ENCODE data around the gene GLP2R. TPM values are rescaled to one million over a fixed set of nuclear protein-coding genes. Genes with fewer than 3 reads are reported as not detected.

Gene GLP2R
- total and polyA plus RNA-seq, 2 of the 13 experiments (the other 11 are each of a cell fraction or from before 2014, with no cell fraction given), result 0.65 to 1.4 TPM

- no peaks in the 10 kb centered on the region for H3K4me1 ChIP-seq (ENCODE audit: insufficient read depth, low read length)
- ChIA-PET CTCF (ENCODE audit: low intra/inter-chr PET ratio, low total read pairs) (no interaction called here), POLR2A (no interaction called here)
- H4K20me1 ChIP-seq (ENCODE audit: insufficient read depth, low read length), result no peaks in the 10 kb centered on the region
- no peaks in the 10 kb centered on the region for H3K36me3 ChIP-seq (replicated peaks in 1 of 2; ENCODE audit: control insufficient read depth in 1 of 2, insufficient read depth in 2 of 2, low read length in 2 of 2)
- intact Hi-C loops (cut with micrococcal nuclease; ENCODE audit: unreplicated experiment) (no loop called here), in situ Hi-C loops (cut with HindIII; ENCODE audit: extremely low pct_ligation_motif_present, low pct_unique_long_range_greater_than_20kb) (no loop called here)
- no peaks in the 10 kb centered on the region for H3K9me3 ChIP-seq (ENCODE audit: low read length)
- DNase-seq (ENCODE audit: low spot score) (no peak), ATAC-seq (no peak), FAIRE-seq (no peak)
- H2AFZ ChIP-seq (ENCODE audit: low read length), result no peak overlapping the region
- peaks cover 3 to 49% of the 10 kb centered on the region in 2 experiments; a peak in 4 of 5 replicates for H3K27me3 ChIP-seq (ENCODE audit: control insufficient read depth in 1 of 2, insufficient read depth in 2 of 2, low read length in 2 of 2)
- H3K79me2 ChIP-seq (ENCODE audit: insufficient read depth, low read length), result no peaks in the 10 kb centered on the region
- no peak overlapping the region for H3K4me3 ChIP-seq (replicated peaks in 1 of 3; ENCODE audit: insufficient read depth in 1 of 3, low read depth in 2 of 3, low read length in 3 of 3)
- H3K27ac ChIP-seq (ENCODE audit: extremely low read length, insufficient read depth, low read length), result no peak overlapping the region
- no peak overlapping the region for H3K9ac ChIP-seq (ENCODE audit: insufficient read depth, low read depth, low read length)
- H3K4me2 ChIP-seq (ENCODE audit: low read depth, low read length), result no peak overlapping the region
- TF ChIP-seq ZNF557 (CRISPR knock-in tag; IDR thresholded peaks at IDR 0.05) (no peak), PBX2 (CRISPR knock-in tag; IDR thresholded peaks at IDR 0.05) (no peak), ZNF343 (CRISPR knock-in tag; IDR thresholded peaks at IDR 0.05) (no peak), KDM6A (CRISPR knock-in tag; IDR thresholded peaks at IDR 0.05; ENCODE audit: low read depth) (no peak), SP5 (CRISPR knock-in tag; IDR thresholded peaks at IDR 0.05; ENCODE audit: borderline replicate concordance, low read depth) (no peak)
- BruUV-seq (replicated peaks), result no TSS peak
- WGBS (ENCODE audit: low lambda C conversion rate), result 15% methylated on average over 3 of the region's 5 CpGs
Measured at GRCh38 chr17:9913476-9913875, 87.8 kb downstream of the GLP2R start.

GRCh38 chr17:9916108-9916507 lies 90.4 kb downstream of the GLP2R start:
- 9% methylated on average over 1 of the region's 8 CpGs for WGBS (ENCODE audit: low lambda C conversion rate)
- ATAC-seq (no peak), DNase-seq (ENCODE audit: low spot score) (no peak), FAIRE-seq (no peak)
- no peak overlapping the region for H3K4me3 ChIP-seq (replicated peaks in 1 of 3; ENCODE audit: insufficient read depth in 1 of 3, low read depth in 2 of 3, low read length in 3 of 3)
- H3K36me3 ChIP-seq (replicated peaks in 1 of 2; ENCODE audit: control insufficient read depth in 1 of 2, insufficient read depth in 2 of 2, low read length in 2 of 2), result no peaks in the 10 kb centered on the region
- intact Hi-C loops (cut with micrococcal nuclease; ENCODE audit: unreplicated experiment) (no loop called here), in situ Hi-C loops (cut with HindIII; ENCODE audit: extremely low pct_ligation_motif_present, low pct_unique_long_range_greater_than_20kb) (no loop called here)
- no peaks in the 10 kb centered on the region for H4K20me1 ChIP-seq (ENCODE audit: insufficient read depth, low read length)
- no peak overlapping the region for H3K4me2 ChIP-seq (ENCODE audit: low read depth, low read length)
- H3K9ac ChIP-seq (ENCODE audit: insufficient read depth, low read depth, low read length), result no peak overlapping the region
- TF ChIP-seq ZBTB39 (CRISPR knock-in tag; IDR thresholded peaks at IDR 0.05), result no peak
- no peak for TF ChIP-seq HDAC6 (IDR thresholded peaks at IDR 0.05; ENCODE audit: low read depth, low read length)
- TF ChIP-seq ZNF512B (CRISPR knock-in tag; IDR thresholded peaks at IDR 0.05; ENCODE audit: borderline replicate concordance), result no peak
- no peak for TF ChIP-seq ZNF510 (CRISPR knock-in tag; IDR thresholded peaks at IDR 0.05; ENCODE audit: low read depth)
- no peak for TF ChIP-seq YEATS2 (CRISPR knock-in tag; IDR thresholded peaks at IDR 0.05; ENCODE audit: borderline replicate concordance)
- TF ChIP-seq ZNF737 (CRISPR knock-in tag; IDR thresholded peaks at IDR 0.05; ENCODE audit: borderline replicate concordance), result no peak
- H3K27me3 ChIP-seq (ENCODE audit: control insufficient read depth in 1 of 2, insufficient read depth in 2 of 2, low read length in 2 of 2), result peaks cover 3 to 38% of the 10 kb centered on the region in 2 experiments; a peak in 4 of 5 replicates
- POLR2A ChIA-PET, result no interaction called here
- H3K4me1 ChIP-seq (ENCODE audit: insufficient read depth, low read length), result no peaks in the 10 kb centered on the region
- BruUV-seq (replicated peaks), result no TSS peak
- CTCF ChIA-PET (ENCODE audit: low intra/inter-chr PET ratio, low total read pairs), result no interaction called here
- H3K9me3 ChIP-seq (ENCODE audit: low read length), result no peaks in the 10 kb centered on the region
- H2AFZ ChIP-seq (ENCODE audit: low read length), result no peak overlapping the region
- H3K79me2 ChIP-seq (ENCODE audit: insufficient read depth, low read length), result no peaks in the 10 kb centered on the region
- no peak overlapping the region for H3K27ac ChIP-seq (ENCODE audit: extremely low read length, insufficient read depth, low read length)
